ENCODE data around the gene ANKFN1.

Gene ANKFN1

DNA sequence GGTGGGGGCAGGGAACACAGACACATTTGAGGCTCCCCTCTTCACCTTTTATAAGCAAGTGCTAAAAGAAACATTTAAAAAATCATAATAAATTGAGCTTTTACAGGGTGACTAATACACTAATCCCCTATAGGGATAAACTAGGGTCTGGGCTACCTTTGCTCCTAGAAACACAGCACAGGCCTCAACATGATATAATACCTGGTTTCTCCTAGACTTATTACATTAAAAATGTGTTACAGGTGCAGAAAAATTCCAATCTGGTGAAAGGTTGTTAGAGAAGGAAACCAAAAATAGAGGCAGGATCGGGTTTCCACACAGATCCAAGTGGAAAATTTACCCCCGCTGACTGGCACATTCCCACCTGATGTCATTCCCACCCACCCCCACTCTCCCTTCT, 315.6 kb downstream of the ANKFN1 start:
- DNase-seq (ENCODE audit: extremely low read depth, insufficient read length), result no peak
- TF ChIP-seq, protein P1, sequence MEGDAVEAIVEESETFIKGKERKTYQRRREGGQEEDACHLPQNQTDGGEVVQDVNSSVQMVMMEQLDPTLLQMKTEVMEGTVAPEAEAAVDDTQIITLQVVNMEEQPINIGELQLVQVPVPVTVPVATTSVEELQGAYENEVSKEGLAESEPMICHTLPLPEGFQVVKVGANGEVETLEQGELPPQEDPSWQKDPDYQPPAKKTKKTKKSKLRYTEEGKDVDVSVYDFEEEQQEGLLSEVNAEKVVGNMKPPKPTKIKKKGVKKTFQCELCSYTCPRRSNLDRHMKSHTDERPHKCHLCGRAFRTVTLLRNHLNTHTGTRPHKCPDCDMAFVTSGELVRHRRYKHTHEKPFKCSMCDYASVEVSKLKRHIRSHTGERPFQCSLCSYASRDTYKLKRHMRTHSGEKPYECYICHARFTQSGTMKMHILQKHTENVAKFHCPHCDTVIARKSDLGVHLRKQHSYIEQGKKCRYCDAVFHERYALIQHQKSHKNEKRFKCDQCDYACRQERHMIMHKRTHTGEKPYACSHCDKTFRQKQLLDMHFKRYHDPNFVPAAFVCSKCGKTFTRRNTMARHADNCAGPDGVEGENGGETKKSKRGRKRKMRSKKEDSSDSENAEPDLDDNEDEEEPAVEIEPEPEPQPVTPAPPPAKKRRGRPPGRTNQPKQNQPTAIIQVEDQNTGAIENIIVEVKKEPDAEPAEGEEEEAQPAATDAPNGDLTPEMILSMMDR (IDR thresholded peaks at IDR 0.05; ENCODE audit: insufficient read depth, low read length, poor library complexity, severe bottlenecking), result no peak
- Histone ChIP-seq H3K27me3 (replicated peaks; ENCODE audit: control insufficient read depth, insufficient read depth, low read length) (no peaks in the 10 kb centered on the region; the same call in none of the 2 replicates), H3K36me3 (ENCODE audit: control insufficient read depth, insufficient read depth, low read length) (no peaks in the 10 kb centered on the region), H3K4me3 (replicated peaks; ENCODE audit: low read depth, low read length) (no peak overlapping the region)

DNA sequence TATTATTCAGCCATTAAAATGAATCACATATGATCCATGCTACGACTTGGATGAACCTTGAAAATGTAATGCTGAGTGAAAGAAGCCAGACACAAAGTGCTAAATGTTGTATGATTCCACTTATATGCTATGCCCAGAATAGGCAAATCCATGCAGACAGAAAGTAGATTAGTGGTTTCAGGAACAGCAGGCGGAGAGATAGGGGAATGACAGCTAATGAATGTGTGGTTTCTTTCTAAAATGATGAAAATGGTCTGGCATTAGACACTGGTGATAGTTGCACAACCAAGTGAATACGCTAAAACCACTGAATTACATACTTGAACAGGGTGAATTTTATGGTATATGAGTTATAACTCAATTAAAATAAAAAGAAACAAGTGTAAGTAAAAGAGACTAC, 318.4 kb downstream of the ANKFN1 start:
- TF ChIP-seq, protein P1 (IDR thresholded peaks at IDR 0.05; ENCODE audit: insufficient read depth, low read length, poor library complexity, severe bottlenecking), result no peak
- no peak for DNase-seq (ENCODE audit: extremely low read depth, insufficient read length)
- no peaks in the 10 kb centered on the region for H3K36me3 ChIP-seq (ENCODE audit: control insufficient read depth, insufficient read depth, low read length)
- H3K27me3 ChIP-seq (replicated peaks; ENCODE audit: control insufficient read depth, insufficient read depth, low read length), result no peaks in the 10 kb centered on the region; the same call in none of the 2 replicates
- no peak overlapping the region for H3K4me3 ChIP-seq (replicated peaks; ENCODE audit: low read depth, low read length)

- no peaks in the 10 kb centered on the region; the same call in none of the 2 replicates for H3K27me3 ChIP-seq (replicated peaks; ENCODE audit: control insufficient read depth, insufficient read depth, low read length)
- H3K4me3 ChIP-seq (replicated peaks; ENCODE audit: low read depth, low read length), result no peak overlapping the region
- DNase-seq (ENCODE audit: extremely low read depth, insufficient read length), result no peak
- H3K36me3 ChIP-seq (ENCODE audit: control insufficient read depth, insufficient read depth, low read length), result no peaks in the 10 kb centered on the region
- TF ChIP-seq, protein P1 (IDR thresholded peaks at IDR 0.05; ENCODE audit: insufficient read depth, low read length, poor library complexity, severe bottlenecking), result no peak
These were observed 321.8 kb downstream of the ANKFN1 start for GRCh38 chr17:56475116-56475515.

DNA sequence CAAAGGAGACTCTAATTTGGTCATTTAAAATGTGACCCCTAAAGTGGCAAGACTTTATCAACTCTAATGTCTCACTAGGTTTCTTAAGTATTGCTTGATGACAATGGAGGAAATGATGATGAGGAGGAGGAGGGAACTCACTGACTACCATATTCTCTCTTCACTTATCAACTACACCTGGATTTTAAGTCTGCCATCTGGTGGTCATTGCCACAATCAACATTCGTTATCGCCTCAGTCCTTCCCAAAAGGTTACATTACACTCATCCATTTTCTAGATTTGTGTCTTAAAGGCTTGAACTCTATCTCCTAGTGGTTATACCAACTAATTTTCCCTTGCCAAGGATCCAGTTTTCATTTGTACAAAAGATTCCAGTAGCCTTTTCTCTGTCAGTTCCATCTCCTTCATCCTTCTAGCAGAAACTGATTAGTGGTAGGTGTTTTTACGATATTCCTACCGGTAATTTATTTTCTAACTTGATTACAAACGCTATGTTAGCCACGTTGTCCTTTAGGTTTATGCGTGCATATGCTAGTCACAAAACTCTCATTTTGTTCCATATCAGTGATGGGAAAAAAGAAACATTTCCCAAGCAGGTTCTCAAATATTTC, 325.7 kb downstream of the ANKFN1 start:
- Histone ChIP-seq H3K36me3 (ENCODE audit: control insufficient read depth, insufficient read depth, low read length) (no peaks in the 10 kb centered on the region), H3K4me3 (replicated peaks; ENCODE audit: low read depth, low read length) (no peak overlapping the region), H3K27me3 (replicated peaks; ENCODE audit: control insufficient read depth, insufficient read depth, low read length) (no peaks in the 10 kb centered on the region; the same call in 1 of the 2 replicates)
- TF ChIP-seq, protein P1 (IDR thresholded peaks at IDR 0.05; ENCODE audit: insufficient read depth, low read length, poor library complexity, severe bottlenecking), result peak; percentile 55
- no peak for DNase-seq (ENCODE audit: extremely low read depth, insufficient read length)

GRCh38 chr17:56480501-56480900, 327.2 kb downstream of the ANKFN1 start:
- TF ChIP-seq, protein P1 (IDR thresholded peaks at IDR 0.05; ENCODE audit: insufficient read depth, low read length, poor library complexity, severe bottlenecking), result no peak

More at GRCh38 chr17:56480501-56480900, 327.2 kb downstream of the ANKFN1 start:
- no peak overlapping the region for H3K4me3 ChIP-seq (replicated peaks; ENCODE audit: low read depth, low read length)
- H3K36me3 ChIP-seq (ENCODE audit: control insufficient read depth, insufficient read depth, low read length), result no peaks in the 10 kb centered on the region
- no peaks in the 10 kb centered on the region; the same call in 1 of the 2 replicates for H3K27me3 ChIP-seq (replicated peaks; ENCODE audit: control insufficient read depth, insufficient read depth, low read length)
- DNase-seq (ENCODE audit: extremely low read depth, insufficient read length), result no peak

Data from GM06990 (cell line).